Measurements from ENCODE around the gene ZNF417.

ZNF417 gene

GRCh38 chr19:57916168-57916995, at the start of gene ZNF417:
Gene ZNF417 (minus strand): TSS chr19:57916592. CDS start chr19:57916411, 181 bp downstream.
- peak; percentile 95 for DNase-seq (ENCODE audit: low read depth)
- peak within 1 kb of the TSS; percentile 83 for H3K4me3 ChIP-seq (ENCODE audit: low read length)

GRCh38 chr19:57964761-57965160, 48.4 kb upstream of the ZNF417 start:
- TF ChIP-seq CTCF (IDR thresholded peaks at IDR 0.05; ENCODE audit: insufficient read depth, low read depth, low read length, missing control alignments), result no peak
- no peak for DNase-seq (ENCODE audit: low read depth)
- H3K4me3 ChIP-seq (ENCODE audit: low read length), result no peak overlapping the region

- no peak for TF ChIP-seq CTCF (IDR thresholded peaks at IDR 0.05; ENCODE audit: insufficient read depth, low read depth, low read length, missing control alignments)
- H3K4me3 ChIP-seq (ENCODE audit: low read length), result no peak overlapping the region
- no peak for DNase-seq (ENCODE audit: low read depth)
These were observed 45.4 kb upstream of the ZNF417 start for GRCh38 chr19:57961785-57962184.

GRCh38 chr19:57954996-57955395, 38.6 kb upstream of the ZNF417 start:
- H3K4me3 ChIP-seq (ENCODE audit: low read length), result no peak overlapping the region
- no peak for DNase-seq (ENCODE audit: low read depth)
- TF ChIP-seq CTCF (IDR thresholded peaks at IDR 0.05; ENCODE audit: insufficient read depth, low read depth, low read length, missing control alignments), result no peak

GRCh38 chr19:57949702-57950101, 33.3 kb upstream of the ZNF417 start:
- DNase-seq (ENCODE audit: low read depth), result no peak
- no peak overlapping the region for H3K4me3 ChIP-seq (ENCODE audit: low read length)

GRCh38 chr19:57949296-57949695, 32.9 kb upstream of the ZNF417 start:
- H3K4me3 ChIP-seq (ENCODE audit: low read length), result no peak overlapping the region
- TF ChIP-seq CTCF (IDR thresholded peaks at IDR 0.05; ENCODE audit: insufficient read depth, low read depth, low read length, missing control alignments), result no peak
- DNase-seq (ENCODE audit: low read depth), result no peak

More at GRCh38 chr19:57949702-57950101, 33.3 kb upstream of the ZNF417 start:
- no peak for TF ChIP-seq CTCF (IDR thresholded peaks at IDR 0.05; ENCODE audit: insufficient read depth, low read depth, low read length, missing control alignments)

- H3K4me3 ChIP-seq (ENCODE audit: low read length), result peak within 1 kb of the TSS; percentile 92
- peak; percentile 51 for TF ChIP-seq CTCF (IDR thresholded peaks at IDR 0.05; ENCODE audit: insufficient read depth, low read depth, low read length, missing control alignments)
- peak; percentile 97 for DNase-seq (ENCODE audit: low read depth)
These were observed 31.2 kb upstream of the ZNF417 start, which contains the start of gene ZNF256 for GRCh38 chr19:57947419-57948134. Gene ZNF256 (minus strand): TSS chr19:57947706. CDS start chr19:57947474, 232 bp downstream.

All from epithelial cell of esophagus (primary cell).